Natural killer cell (primary cell): ENCODE results near the gene SNAP47. TPM values are rescaled to one million over a fixed set of nuclear protein-coding genes. Genes with fewer than 3 reads are reported as not detected.

Source experiments
- ATAC-seq, 3 donors: fragments of 150-1000 bp in 2 of 3; fragments of 200-7000 bp in 1 of 3; cut with Tn5 transposase; 1 replicate in 1 of 3; 2 replicates in 2 of 3; pipeline ENCODE4 v1.10.0; 2021; ENCODE audit warnings: mild to moderate bottlenecking in 2 of 3, moderate library complexity in 2 of 3
- DNase-seq, 2 donors: peaks; one replicate each; pipeline versions ENCODE4 v3.0.0 to v3.0.0-alpha.2; 2013 to 2021; ENCODE audit warnings: mixed read lengths in 1 of 2
- H3K27ac ChIP-seq: one replicate; pipeline ENCODE4 v1.5.1; 2013; ENCODE audit warnings: mild to moderate bottlenecking, low read length
- H3K27me3 ChIP-seq: one replicate; pipeline ENCODE4 v1.6.1; 2013; ENCODE audit warnings: low read length; ENCODE audit not compliant: control insufficient read depth, insufficient read depth
- H3K36me3 ChIP-seq: one replicate; pipeline ENCODE4 v1.6.1; 2013; ENCODE audit warnings: low read length; ENCODE audit not compliant: control insufficient read depth, insufficient read depth
- H3K4me1 ChIP-seq: one replicate; pipeline ENCODE4 v1.6.1; 2013; ENCODE audit warnings: low read length; ENCODE audit not compliant: control insufficient read depth, insufficient read depth
- H3K4me3 ChIP-seq: one replicate; pipeline ENCODE4 v1.5.1; 2013; ENCODE audit warnings: low read length
- H3K9me3 ChIP-seq: one replicate; pipeline ENCODE4 v1.6.1; 2013; ENCODE audit warnings: low read length; ENCODE audit not compliant: control insufficient read depth, insufficient read depth
- H3K27ac Mint-ChIP-seq, 2 donors: one replicate each; pipeline ENCODE4 v1.8.0; 2022; ENCODE audit warnings: mild to moderate bottlenecking in 2 of 2, mixed read lengths in 2 of 2, moderate library complexity in 1 of 2
- H3K27me3 Mint-ChIP-seq, 2 donors: one replicate each; pipeline ENCODE4 v1.8.0; 2022; ENCODE audit warnings: low read depth in 2 of 2, mixed read lengths in 2 of 2
- H3K36me3 Mint-ChIP-seq: one replicate; pipeline ENCODE4 v1.8.0; 2022; ENCODE audit warnings: mixed read lengths
- H3K4me1 Mint-ChIP-seq, 2 donors: one replicate each; pipeline ENCODE4 v1.8.0; 2022; ENCODE audit warnings: mixed read lengths in 2 of 2
- H3K4me3 Mint-ChIP-seq: one replicate; pipeline ENCODE4 v1.8.0; 2022; ENCODE audit warnings: mild to moderate bottlenecking, moderate library complexity, mixed read lengths
- H3K9me3 Mint-ChIP-seq, 2 donors: one replicate each; pipeline ENCODE4 v1.8.0; 2022; ENCODE audit warnings: mixed read lengths in 2 of 2
- WGBS: methylation state at CpG from one replicate; pipeline ENCODE4 v1.1.7; 2013; ENCODE audit warnings: missing lambda C conversion rate; ENCODE audit not compliant: insufficient coverage; 5-methylcytosine and 5-hydroxymethylcytosine counted together
- intact Hi-C: fragments of 100-400 bp; cut with micrococcal nuclease; formaldehyde crosslinking; loops from one replicate; pipeline ENCODE4 v1.14.2; 2022
- total RNA-seq, 4 donors: library from RNA; stranded (reverse); fragments of 120-200 nt in 1 of 4; gene quantifications; one replicate each; pipeline versions ENCODE4 v1.2.3 to v1.2.4, GENCODE V29; 2013 to 2022
- TF ChIP-seq, protein P1 (sequence below): fragments of 200-600 bp; IDR thresholded peaks from one replicate; pipeline ENCODE4 v1.8.0; 2022; ENCODE audit warnings: antibody characterized with exemption

SNAP47 gene
- total RNA-seq, 3 donors from 2014 or later (not counting 1 experiment from before 2014, with no cell fraction given): 19.0 to 24.2 (median 23.1) TPM

DNA sequence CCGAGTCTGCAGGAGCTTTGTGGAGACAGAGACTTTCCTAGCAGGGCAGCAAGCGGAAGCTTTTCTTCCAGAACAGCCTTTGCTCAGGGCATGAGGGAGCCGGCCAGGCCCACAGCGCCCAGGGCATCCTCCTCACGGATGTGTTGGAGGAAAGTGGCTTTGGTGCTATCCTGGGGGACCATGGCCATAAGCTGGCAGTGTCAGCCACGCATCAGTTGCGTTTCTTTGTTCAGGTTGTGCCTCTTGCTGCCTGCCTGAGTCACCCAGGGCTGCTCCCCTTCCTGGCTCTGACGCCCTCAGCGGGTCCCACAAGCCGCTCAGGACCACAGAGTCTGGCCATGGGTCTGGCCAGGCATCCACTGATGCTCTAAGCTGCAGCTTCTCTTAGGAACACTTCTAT, 40.6 kb downstream of the SNAP47 start:
- H3K27me3 ChIP-seq: peaks cover 2% of the 10 kb centered on the region
- Mint-ChIP-seq H3K9me3 (no peaks in the 10 kb centered on the region), H3K36me3 (no peaks in the 10 kb centered on the region), H3K4me3 (peak overlapping the region; percentile 78), H3K4me1 (peaks cover 46 to 48% of the 10 kb centered on the region in 2 donors), H3K27ac (peak overlapping the region in 1 of 2 donors; percentile 60), H3K27me3 (peaks cover 0 to 4% of the 10 kb centered on the region in 2 donors)
- no peak overlapping the region for H3K4me3 ChIP-seq
- 89% methylated on average over 10 of the region's 10 CpGs for WGBS
- H3K4me1 ChIP-seq: peaks cover 39% of the 10 kb centered on the region
- no peak for DNase-seq
- intact Hi-C loops: no loop called here
- no peak overlapping the region for H3K27ac ChIP-seq
- peaks cover 3% of the 10 kb centered on the region for H3K36me3 ChIP-seq
- TF ChIP-seq, protein P1, sequence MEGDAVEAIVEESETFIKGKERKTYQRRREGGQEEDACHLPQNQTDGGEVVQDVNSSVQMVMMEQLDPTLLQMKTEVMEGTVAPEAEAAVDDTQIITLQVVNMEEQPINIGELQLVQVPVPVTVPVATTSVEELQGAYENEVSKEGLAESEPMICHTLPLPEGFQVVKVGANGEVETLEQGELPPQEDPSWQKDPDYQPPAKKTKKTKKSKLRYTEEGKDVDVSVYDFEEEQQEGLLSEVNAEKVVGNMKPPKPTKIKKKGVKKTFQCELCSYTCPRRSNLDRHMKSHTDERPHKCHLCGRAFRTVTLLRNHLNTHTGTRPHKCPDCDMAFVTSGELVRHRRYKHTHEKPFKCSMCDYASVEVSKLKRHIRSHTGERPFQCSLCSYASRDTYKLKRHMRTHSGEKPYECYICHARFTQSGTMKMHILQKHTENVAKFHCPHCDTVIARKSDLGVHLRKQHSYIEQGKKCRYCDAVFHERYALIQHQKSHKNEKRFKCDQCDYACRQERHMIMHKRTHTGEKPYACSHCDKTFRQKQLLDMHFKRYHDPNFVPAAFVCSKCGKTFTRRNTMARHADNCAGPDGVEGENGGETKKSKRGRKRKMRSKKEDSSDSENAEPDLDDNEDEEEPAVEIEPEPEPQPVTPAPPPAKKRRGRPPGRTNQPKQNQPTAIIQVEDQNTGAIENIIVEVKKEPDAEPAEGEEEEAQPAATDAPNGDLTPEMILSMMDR: no peak
- ATAC-seq: peak in 2 of 3 donors; percentile 9 to 19
- H3K9me3 ChIP-seq: no peaks in the 10 kb centered on the region

DNA sequence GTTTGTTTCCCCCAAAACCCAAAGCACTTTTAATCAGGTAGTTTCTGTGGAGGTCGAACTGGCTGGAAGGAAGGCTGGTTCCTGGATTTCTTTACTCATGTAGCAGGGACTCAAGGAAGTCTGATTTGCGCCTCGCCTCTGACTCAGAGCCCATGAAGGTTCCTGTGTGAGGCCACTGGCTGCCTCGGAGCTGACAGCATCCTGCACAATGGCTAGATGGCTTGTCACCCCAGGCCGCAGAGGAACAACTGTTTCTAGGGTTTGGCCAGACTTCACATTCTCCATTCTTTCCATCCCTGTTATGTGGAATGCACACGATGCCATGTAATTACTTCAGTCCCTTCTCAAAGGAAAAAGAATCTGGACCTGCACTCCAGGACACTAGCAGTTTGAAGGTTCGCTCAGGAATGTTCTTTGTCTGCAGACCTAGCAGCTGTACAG, 41.1 kb downstream of the SNAP47 start:
- peaks cover 0 to 4% of the 10 kb centered on the region in 2 donors for H3K27me3 Mint-ChIP-seq
- intact Hi-C loops: no loop called here
- WGBS: 60% methylated on average over 7 of the region's 7 CpGs
- no peak overlapping the region for H3K27ac ChIP-seq
- peak in 1 of 2 donors; percentile 42 for DNase-seq
- no peaks in the 10 kb centered on the region for H3K9me3 ChIP-seq
- H3K4me3 ChIP-seq: no peak overlapping the region
- peaks cover 46 to 48% of the 10 kb centered on the region in 2 donors for H3K4me1 Mint-ChIP-seq
- H3K27ac Mint-ChIP-seq: peak overlapping the region in 1 of 2 donors; percentile 60
- peak; percentile 54 to 70 (median 63) for ATAC-seq
- no peaks in the 10 kb centered on the region for H3K36me3 Mint-ChIP-seq
- no peaks in the 10 kb centered on the region for H3K9me3 Mint-ChIP-seq
- H3K27me3 ChIP-seq: peaks cover 2% of the 10 kb centered on the region
- H3K4me1 ChIP-seq: peaks cover 39% of the 10 kb centered on the region
- TF ChIP-seq, protein P1: no peak
- H3K4me3 Mint-ChIP-seq: peak overlapping the region; percentile 78
- peaks cover 5% of the 10 kb centered on the region for H3K36me3 ChIP-seq

DNA sequence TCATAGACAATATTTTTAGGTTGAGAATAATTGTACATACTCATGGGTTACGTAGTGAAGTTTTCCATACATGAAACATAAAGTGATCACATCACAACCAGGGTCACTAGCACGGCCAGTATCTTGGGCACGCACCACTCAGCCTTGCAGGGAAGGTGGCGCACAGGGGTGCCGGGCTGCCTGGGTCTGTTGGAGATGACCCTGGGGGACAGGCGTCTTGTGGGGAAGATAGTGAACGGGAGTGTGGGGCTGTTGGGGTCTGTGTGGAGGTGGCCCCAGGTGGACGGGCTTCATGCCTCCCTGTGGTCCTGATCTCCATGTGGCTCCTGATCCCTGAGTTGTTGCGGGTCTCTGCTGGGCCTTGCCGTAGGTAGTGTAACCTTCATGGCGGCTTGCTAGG, 41.9 kb downstream of the SNAP47 start:
- Mint-ChIP-seq H3K9me3 (no peaks in the 10 kb centered on the region), H3K36me3 (no peaks in the 10 kb centered on the region), H3K27ac (no peak overlapping the region), H3K4me1 (peaks cover 46 to 48% of the 10 kb centered on the region in 2 donors), H3K27me3 (peaks cover 0 to 4% of the 10 kb centered on the region in 2 donors), H3K4me3 (no peak overlapping the region)
- no peak for DNase-seq
- no peaks in the 10 kb centered on the region for H3K9me3 ChIP-seq
- H3K27me3 ChIP-seq: no peaks in the 10 kb centered on the region
- H3K27ac ChIP-seq: no peak overlapping the region
- H3K4me1 ChIP-seq: peaks cover 39% of the 10 kb centered on the region
- intact Hi-C loops: no loop called here
- ATAC-seq: no peak
- 88% methylated on average over 10 of the region's 11 CpGs for WGBS
- H3K4me3 ChIP-seq: no peak overlapping the region
- H3K36me3 ChIP-seq: peaks cover 6% of the 10 kb centered on the region
- TF ChIP-seq, protein P1: no peak

DNA sequence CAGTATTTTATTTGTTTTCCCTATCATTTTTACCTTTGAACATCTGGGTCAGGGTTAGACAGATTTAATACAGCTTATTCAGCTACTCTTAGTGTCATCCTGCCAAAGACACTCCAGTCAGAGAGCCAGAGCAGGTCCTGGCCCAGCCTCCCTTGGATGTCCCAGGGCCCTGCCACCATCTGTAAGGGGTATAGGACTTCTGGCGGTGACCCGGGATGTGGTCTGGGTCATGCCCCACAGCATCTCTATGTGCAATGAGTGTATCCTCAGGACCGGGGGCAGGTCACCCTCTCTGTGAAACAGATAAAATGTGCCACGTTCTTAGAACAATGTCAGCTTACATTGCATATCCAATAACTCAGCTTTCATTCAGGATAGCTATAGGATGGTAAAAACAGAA, 42.4 kb downstream of the SNAP47 start:
- Histone ChIP-seq H3K4me3 (no peak overlapping the region), H3K27ac (no peak overlapping the region), H3K9me3 (no peaks in the 10 kb centered on the region), H3K4me1 (peaks cover 39% of the 10 kb centered on the region), H3K27me3 (no peaks in the 10 kb centered on the region), H3K36me3 (peaks cover 7% of the 10 kb centered on the region)
- no peak for DNase-seq
- TF ChIP-seq, protein P1: no peak
- intact Hi-C loops: no loop called here
- H3K4me1 Mint-ChIP-seq: peaks cover 43 to 46% of the 10 kb centered on the region in 2 donors
- H3K9me3 Mint-ChIP-seq: no peaks in the 10 kb centered on the region
- no peaks in the 10 kb centered on the region for H3K36me3 Mint-ChIP-seq
- no peak overlapping the region for H3K27ac Mint-ChIP-seq
- no peaks in the 10 kb centered on the region for H3K27me3 Mint-ChIP-seq
- 97% methylated on average over 4 of the region's 4 CpGs for WGBS
- H3K4me3 Mint-ChIP-seq: no peak overlapping the region
- no peak for ATAC-seq
